Effector memory CD4-positive, alpha-beta T cell (primary cell): ENCODE data around the gene EHF.

Source experiments
- DNase-seq, 3 donors: peaks; one replicate each; pipeline ENCODE4 v3.0.0-alpha.2; 2020
- H3K27ac ChIP-seq: 2 replicates; pipeline ENCODE4 v1.7.0; 2013; ENCODE audit warnings: mild to moderate bottlenecking, low read length, moderate library complexity; ENCODE audit not compliant: insufficient read depth, poor library complexity, severe bottlenecking
- H3K27me3 ChIP-seq: replicated peaks from 2 replicates; pipeline ENCODE4 v1.7.0; 2013; ENCODE audit warnings: mild to moderate bottlenecking, low read length; ENCODE audit not compliant: insufficient read depth, control insufficient read depth, poor library complexity, severe bottlenecking
- H3K36me3 ChIP-seq: 2 replicates; pipeline ENCODE4 v1.7.0; 2013; ENCODE audit warnings: mild to moderate bottlenecking, low read length, moderate library complexity; ENCODE audit not compliant: control insufficient read depth, insufficient read depth
- H3K4me1 ChIP-seq: 2 replicates; pipeline ENCODE4 v1.7.0; 2013; ENCODE audit warnings: low read length, mild to moderate bottlenecking; ENCODE audit not compliant: control insufficient read depth, insufficient read depth, poor library complexity, severe bottlenecking
- H3K4me3 ChIP-seq: 2 replicates; pipeline ENCODE4 v1.7.0; 2013; ENCODE audit warnings: low read length, low read depth, mild to moderate bottlenecking; ENCODE audit not compliant: insufficient read depth, poor library complexity, severe bottlenecking
- H3K9me3 ChIP-seq: 2 replicates; pipeline ENCODE4 v1.7.0; 2013; ENCODE audit warnings: mild to moderate bottlenecking, low read length, moderate library complexity; ENCODE audit not compliant: control insufficient read depth
- total RNA-seq, 3 donors: gene quantifications; one replicate each; lab custom pipeline; 2026; lab: John Stamatoyannopoulos, UW

EHF gene
- total RNA-seq: 0 to 0.17 (median 0) reads per million in 3 donors

DNA sequence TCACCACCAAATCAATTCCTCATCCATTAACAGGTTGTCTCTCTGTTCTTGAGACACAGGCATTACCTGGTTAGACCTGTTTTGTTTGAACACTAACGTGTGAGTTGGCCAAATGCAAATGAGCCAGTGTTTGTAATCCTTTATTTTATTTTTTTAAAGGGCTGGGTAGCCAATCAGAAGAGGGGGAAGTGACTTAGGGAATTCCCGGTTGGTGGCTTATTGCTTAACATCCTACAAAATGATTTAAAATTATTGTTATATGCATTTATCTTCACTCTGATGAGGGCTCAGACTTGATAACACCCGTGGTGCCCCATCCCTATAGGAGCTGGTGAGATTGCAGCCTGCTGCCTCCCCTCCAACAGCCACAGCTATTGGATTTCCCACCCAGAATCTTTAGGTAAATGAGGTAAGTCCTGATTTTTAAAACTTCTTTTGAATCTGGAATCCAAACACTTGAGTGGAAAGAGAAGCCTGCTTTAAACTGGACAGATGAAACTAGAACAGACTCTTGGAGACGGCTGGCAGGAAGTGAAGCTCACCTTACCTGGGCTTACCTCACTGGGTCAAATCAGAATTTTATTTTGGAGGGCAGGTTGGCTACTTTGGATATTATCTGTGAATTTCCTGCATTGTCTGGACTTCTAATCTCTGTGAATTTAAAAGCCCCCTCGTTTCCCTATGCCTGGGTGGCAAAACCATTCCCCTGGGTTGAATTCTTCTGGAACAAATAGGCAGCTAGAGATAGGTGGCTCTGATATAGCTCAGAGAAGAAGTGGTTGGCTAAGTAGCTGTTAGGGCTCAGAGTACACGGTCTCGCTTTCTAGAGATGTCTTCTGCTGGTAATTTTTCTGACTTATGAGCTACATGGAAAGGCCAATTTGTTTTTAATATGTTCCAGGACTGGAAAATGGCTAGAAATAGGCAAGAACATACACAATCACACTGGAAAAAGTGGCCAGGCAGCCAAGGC lies at the start of gene EHF:
Gene EHF (plus strand): TSS at position 274 of the 973 bp plus-strand sequence. CDS start 21,538 bp downstream, outside the sequence.
- peaks cover 4% of the 10 kb centered on the region for H3K27me3 ChIP-seq
- H3K4me1 ChIP-seq: no peaks in the 10 kb centered on the region
- no peak for DNase-seq
- no peaks in the 10 kb centered on the region for H3K36me3 ChIP-seq
- H3K4me3 ChIP-seq: no peak within 1 kb of the TSS
- H3K9me3 ChIP-seq: no peaks in the 10 kb centered on the region
- no peak within 1 kb of the TSS for H3K27ac ChIP-seq

DNA sequence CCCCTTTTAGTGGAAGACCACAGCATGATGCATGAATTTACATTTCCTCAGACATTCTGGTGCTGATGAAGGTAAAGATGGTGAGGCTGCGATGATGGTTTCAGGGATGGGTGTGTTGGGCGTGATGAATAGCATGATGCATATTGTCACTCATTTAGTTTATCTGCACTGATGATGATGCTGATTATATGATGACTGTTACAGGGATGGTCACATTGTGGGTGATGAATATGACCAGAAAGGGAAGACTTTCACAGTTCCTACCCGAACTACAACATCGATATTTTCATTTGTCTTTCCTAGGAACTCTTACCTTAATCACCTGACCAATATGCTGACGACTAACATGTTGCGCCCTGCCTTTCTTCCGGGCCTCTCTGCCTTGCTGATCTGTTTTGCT lies 47.4 kb upstream of the EHF start:
- Histone ChIP-seq H3K27me3 (peaks cover 5% of the 10 kb centered on the region), H3K27ac (no peak overlapping the region), H3K4me3 (no peak overlapping the region), H3K9me3 (no peaks in the 10 kb centered on the region), H3K4me1 (no peaks in the 10 kb centered on the region), H3K36me3 (no peaks in the 10 kb centered on the region)
- DNase-seq: no peak

DNA sequence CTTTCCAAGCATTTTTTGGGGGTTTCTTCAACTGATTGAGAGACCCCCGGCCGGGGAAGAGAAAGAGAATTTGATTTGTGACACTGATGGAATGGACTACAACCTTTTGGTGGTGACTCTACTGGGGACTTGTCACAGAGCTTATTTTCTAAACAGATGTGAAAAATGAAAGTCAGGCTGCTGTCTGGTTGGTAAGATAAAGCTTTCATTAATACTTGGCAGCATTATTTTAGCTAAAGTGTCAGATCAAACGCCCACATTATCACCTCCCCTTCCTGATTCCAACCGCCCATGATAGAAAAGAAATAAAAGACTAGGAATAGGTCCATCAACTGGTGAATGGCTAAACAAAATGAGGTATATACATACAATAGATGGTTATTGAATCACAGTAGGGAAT lies 45.6 kb upstream of the EHF start:
- Histone ChIP-seq H3K4me3 (no peak overlapping the region), H3K27ac (no peak overlapping the region), H3K36me3 (no peaks in the 10 kb centered on the region), H3K27me3 (peaks cover 8% of the 10 kb centered on the region), H3K9me3 (no peaks in the 10 kb centered on the region), H3K4me1 (no peaks in the 10 kb centered on the region)
- no peak for DNase-seq

DNA sequence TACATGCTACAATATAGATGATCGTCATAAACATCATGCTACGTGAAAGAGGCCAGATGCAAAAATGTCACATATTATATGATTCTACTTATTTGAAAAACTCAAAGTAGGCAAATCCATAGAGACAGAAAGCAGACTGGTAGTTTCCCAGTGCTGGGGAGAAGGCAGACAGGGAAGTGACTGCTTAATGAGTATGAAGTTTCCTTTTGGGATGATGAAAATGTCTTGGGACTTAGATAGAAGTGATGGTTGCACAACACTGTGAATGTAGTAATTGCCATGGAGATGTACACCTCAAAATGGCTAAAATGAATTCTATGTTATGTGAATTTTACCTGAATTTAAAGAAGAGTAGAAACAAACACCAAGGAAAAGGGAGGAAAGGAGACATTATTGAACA lies 45.2 kb upstream of the EHF start:
- Histone ChIP-seq H3K4me1 (no peaks in the 10 kb centered on the region), H3K9me3 (no peaks in the 10 kb centered on the region), H3K27ac (no peak overlapping the region), H3K27me3 (peaks cover 9% of the 10 kb centered on the region), H3K36me3 (no peaks in the 10 kb centered on the region), H3K4me3 (no peak overlapping the region)
- DNase-seq: no peak

DNA sequence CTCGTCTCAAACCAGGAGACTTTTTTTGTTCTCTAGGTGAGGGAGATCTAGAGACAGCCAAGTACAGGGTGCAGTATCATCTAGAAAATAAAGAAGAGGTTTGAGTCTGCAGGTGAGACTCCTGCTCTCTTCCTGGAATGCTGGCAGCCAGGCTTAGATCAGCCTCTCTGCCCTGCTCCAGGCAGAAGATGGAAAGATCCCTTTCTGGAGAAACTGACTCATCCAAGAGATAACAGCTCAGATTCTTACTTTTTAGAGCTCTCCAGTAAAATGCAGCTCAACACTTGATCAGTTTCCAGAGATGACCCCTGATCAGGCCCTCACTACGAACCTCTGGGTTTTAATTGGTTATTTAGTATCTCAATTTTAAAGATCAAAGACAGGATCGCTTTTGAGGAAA lies 44.6 kb upstream of the EHF start:
- H3K4me1 ChIP-seq: no peaks in the 10 kb centered on the region
- DNase-seq: no peak
- no peaks in the 10 kb centered on the region for H3K9me3 ChIP-seq
- no peak overlapping the region for H3K4me3 ChIP-seq
- no peaks in the 10 kb centered on the region for H3K36me3 ChIP-seq
- H3K27ac ChIP-seq: no peak overlapping the region
- H3K27me3 ChIP-seq: peaks cover 9% of the 10 kb centered on the region

DNA sequence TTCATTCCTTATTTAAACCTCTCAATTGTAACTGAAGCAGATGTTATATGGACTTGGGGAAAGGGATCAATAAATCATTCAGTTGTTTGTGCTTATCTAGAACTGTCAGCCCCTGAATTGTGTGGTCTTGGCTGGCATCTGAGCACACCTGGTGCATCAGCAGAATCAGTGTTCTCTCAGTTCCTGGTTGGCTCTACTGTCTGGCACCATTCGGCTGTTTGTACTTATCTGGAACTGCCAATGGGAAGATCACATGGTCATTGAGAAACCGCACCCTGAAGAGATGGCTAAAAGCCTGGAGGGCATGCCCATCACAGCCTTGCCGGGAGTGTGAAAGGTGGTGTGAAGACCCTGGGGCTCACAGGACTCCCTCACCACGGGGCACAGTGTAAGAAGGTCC lies 37.1 kb upstream of the EHF start:
- H3K4me1 ChIP-seq: no peaks in the 10 kb centered on the region

DNA sequence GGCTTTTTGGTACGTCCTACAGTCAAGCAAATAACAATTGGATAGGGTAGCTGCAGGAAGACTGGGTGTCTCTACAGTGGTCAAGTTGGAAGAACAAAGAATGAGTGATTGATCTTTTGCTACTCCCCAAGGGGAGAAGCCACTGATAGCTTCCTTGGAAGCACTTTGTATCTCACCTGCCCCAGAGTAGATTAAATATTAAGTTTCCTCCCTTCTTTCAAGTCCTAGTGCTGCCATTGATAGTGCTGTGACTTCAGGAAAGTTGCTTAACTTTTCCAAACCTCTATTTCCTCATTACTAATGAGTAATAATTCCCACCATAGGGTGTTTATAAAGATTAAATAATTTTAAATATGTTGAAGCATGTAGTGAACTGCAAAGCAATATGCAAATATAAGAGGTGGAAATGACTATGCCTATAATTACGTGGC lies 35.6 kb upstream of the EHF start:
- no peak overlapping the region for H3K27ac ChIP-seq
- no peak for DNase-seq
- peaks cover 1% of the 10 kb centered on the region for H3K27me3 ChIP-seq
- no peaks in the 10 kb centered on the region for H3K9me3 ChIP-seq
- no peaks in the 10 kb centered on the region for H3K36me3 ChIP-seq
- no peaks in the 10 kb centered on the region for H3K4me1 ChIP-seq
- no peak overlapping the region for H3K4me3 ChIP-seq

More for the DNA sequence above, 37.1 kb upstream of the EHF start:
- Histone ChIP-seq H3K36me3 (no peaks in the 10 kb centered on the region), H3K27me3 (peaks cover 4% of the 10 kb centered on the region), H3K9me3 (no peaks in the 10 kb centered on the region), H3K4me3 (no peak overlapping the region), H3K27ac (no peak overlapping the region)
- no peak for DNase-seq

DNA sequence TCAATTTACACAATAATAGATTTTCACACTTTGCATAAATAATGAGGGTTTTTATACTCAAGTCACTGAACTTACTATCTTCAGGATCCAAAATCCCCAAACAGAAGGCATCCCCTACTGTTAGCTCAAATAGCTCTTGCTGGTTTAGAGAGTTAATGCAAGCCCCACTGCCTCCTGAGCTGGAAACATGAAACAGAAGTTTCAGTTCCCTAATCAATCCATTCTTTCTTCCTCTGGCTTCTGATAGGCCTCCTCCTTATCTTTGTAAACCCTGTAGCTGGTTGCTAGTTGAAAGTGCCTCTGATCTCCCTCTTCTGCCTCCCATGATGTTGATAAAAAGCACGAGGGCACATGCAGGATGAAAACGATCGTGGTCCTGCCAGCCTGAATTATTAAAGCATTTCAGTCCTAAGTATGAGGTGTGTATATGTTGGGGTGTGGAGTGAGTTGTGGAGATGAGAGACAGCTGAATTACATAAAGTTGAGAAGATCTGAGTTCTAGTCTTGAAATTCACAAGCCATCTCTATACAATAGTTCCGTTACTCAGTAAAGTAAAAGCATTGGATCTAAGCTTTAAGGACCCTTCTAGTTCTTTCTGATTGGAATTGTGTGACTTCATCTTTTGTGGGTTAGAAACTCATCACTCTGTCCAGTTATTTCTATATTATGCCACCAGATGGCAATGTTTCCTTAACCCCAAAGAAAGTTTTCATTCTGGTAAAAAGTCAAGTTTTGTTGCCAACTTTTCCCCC lies 35.0 kb upstream of the EHF start:
- no peaks in the 10 kb centered on the region for H3K36me3 ChIP-seq
- H3K27ac ChIP-seq: no peak overlapping the region
- H3K4me1 ChIP-seq: no peaks in the 10 kb centered on the region
- no peaks in the 10 kb centered on the region for H3K27me3 ChIP-seq
- H3K4me3 ChIP-seq: no peak overlapping the region
- DNase-seq: no peak
- H3K9me3 ChIP-seq: no peaks in the 10 kb centered on the region

DNA sequence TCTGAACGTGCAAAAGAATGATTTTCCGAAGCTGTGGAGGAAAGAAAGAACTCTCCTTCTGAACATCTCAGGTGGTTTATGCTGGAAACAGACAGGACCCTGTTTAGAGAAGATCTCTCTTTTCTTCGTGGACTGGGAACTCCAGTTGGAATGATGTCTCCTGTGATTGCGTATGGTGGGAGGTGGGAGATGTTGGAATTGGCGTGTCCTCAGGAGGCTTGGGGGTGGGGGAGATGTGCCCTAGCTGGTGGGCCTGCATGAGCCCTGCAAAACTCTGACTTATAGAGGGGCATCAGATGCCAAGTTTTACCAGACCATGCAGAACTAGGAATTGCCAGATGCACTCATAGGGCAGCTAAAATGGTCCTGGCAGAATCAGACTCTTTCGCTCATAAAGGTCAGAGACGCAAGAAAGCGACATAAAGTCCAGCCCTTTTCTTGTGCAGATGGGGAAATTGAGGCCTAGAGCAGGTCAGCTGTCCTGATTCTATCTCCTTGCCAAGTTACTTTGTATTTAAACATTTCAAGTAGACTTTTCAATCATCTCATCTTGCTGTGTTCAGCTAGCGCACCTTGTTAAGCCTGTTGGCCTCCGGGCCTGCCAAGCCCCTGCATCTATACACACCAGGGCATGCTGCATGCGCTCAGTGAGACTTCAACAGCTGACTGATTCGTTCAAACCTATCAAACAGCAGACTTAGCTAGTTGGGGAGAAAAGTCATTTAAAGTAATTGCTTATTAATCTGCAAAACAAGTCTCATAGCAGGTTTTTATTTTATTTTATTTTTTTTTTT lies 34.2 kb upstream of the EHF start:
- no peak overlapping the region for H3K4me3 ChIP-seq

More for the DNA sequence above, 34.2 kb upstream of the EHF start:
- no peaks in the 10 kb centered on the region for H3K36me3 ChIP-seq
- no peaks in the 10 kb centered on the region for H3K27me3 ChIP-seq
- no peak for DNase-seq
- H3K4me1 ChIP-seq: no peaks in the 10 kb centered on the region
- H3K9me3 ChIP-seq: no peaks in the 10 kb centered on the region
- no peak overlapping the region for H3K27ac ChIP-seq
